Uterus (tissue), 2 donors: ENCODE results near the gene ENKUR.

Source experiments
- CTCF ChIP-seq, 4 experiments: fragments of 200-600 bp in 2 of 4; fragments of 450-650 bp in 2 of 4; sonication (generic) in 2 of 4; IDR thresholded peaks; one replicate each; pipeline ENCODE4 v1.5.1; 2016 to 2019; ENCODE audit warnings: antibody characterized with exemption in 4 of 4, mild to moderate bottlenecking in 2 of 4, moderate library complexity in 1 of 4
- POLR2A ChIP-seq, 2 donors: fragments of 450-650 bp; IDR thresholded peaks; one replicate each; pipeline ENCODE4 v1.6.1; 2016; ENCODE audit warnings: antibody characterized with exemption in 2 of 2, mild to moderate bottlenecking in 1 of 2, moderate library complexity in 1 of 2

DNA sequence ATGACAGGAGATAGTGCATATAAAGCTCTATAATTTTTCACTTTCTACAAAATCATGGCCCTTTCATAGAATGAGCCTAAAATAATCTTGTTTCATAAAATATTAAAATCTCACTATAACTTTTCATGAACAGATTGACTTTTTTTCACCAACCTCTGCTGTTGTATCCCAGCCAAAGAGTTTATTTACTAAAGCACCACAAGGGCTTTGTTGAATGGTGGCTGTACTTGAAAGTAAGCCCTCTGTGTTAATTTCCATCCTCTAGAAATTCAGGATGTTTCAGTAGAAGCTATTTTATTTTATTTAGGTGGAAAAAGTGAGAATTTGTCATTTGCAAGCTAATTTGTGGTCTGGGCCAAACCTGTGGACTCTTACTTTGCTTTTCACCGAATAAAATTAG, 30.7 kb upstream of the ENKUR start:
- TF ChIP-seq CTCF (IDR thresholded peaks at IDR 0.05) = no peak
- TF ChIP-seq POLR2A (IDR thresholded peaks at IDR 0.05) = no peak
